ENCODE data around the gene FBRS.
"Not testable (repeated sequence)": the region's sequence is repeated elsewhere in the genome, so short reads cannot be mapped to it uniquely, and the experiment has no call there.

The FBRS gene

DNA sequence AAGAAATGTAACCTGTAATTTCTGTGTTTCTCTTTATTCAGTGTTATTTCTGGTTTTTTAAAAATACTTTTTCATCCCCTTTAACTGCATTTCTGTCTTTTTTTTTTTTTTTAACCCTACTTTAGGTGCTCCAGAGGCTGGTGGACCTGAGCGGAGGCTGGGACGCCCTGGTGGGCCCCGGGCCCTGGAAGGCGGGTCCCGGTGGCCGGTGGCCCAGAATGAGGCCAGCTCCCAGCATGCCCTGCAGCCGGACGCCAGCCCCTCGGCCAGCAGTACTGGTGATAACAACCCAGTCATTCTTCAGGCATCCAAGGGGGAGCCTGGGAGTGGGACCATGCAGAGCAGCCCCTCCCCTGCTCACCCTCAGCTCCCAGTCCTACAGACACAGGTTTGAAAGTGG, 42.3 kb downstream of the FBRS start:
- DNase-seq = no peak

DNA sequence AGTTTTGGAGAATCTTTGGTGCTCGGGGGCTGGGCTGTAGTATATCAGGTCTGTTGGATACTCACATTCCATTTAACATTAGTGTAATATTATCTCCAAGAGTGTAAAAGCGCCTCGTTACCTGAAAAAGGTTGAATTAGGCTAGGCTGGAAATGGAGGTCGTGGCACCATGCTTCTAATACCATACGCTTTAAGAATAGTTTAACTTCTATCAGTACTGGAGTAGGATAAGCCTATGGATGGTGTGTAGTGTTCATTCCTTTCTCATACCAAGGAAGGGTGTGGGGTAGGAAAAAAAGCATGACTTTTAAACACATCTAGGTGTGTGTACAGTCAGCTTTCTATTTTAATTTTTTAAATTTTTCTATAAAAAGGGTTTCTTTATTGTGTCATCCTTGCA, 42.7 kb downstream of the FBRS start:
- no peak for DNase-seq

DNA sequence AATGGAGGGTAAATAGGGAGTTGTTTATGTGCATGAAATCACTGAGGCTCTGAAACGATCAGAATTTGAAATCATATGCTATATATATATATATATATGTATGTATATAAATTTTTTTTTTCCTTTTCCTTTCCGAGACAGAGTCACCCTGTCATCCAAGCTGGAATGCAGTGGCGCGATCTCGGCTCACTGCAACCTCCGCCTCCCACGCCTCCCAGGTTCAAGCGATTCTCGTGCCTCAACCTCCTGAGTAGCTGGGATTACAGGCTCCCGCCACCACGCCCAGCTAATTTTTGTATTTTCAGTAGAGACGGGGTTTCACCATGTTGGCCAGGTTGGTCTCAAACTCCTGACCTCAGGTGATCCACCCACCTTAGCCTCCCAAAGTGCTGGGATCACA, 44.8 kb downstream of the FBRS start:
- DNase-seq = not testable (repeated sequence)

DNA sequence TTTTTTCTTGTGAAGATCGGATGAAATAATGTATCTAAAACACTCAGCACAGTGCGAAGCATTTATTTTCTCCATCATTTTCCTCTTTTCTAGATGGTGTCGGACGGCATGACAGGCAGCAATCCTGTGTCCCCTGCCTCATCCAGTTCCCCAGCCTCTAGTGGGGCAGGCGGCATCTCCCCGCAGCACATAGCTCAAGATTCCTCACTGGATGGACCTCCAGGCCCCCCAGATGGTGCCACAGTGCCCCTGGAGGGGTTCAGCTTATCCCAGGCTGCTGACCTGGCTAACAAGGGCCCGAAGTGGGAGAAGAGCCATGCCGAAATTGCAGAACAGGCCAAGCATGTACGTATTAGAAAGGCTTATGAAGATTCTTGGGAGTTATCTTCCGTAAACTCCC, 45.7 kb downstream of the FBRS start:
- no peak for DNase-seq

DNA sequence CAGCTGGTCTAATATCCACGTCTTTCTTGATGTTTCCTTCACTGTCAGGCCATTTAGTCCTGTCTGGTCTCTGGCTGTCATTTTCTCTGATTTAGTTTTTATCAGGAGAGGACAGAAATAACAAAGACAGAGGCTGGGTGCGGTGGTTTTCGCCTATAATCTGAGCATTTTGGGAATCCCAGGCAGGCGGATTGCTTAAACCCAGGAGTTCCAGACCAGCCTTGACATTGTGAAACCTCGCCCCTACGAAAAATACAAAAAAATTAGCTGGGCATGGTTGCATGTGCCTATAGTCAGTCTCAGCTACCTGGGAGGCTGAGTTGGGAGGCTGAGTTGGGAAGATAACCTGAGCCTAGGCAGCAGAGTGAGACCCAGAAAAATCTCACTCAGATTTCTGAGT, 47.8 kb downstream of the FBRS start:
- no peak for DNase-seq

DNA sequence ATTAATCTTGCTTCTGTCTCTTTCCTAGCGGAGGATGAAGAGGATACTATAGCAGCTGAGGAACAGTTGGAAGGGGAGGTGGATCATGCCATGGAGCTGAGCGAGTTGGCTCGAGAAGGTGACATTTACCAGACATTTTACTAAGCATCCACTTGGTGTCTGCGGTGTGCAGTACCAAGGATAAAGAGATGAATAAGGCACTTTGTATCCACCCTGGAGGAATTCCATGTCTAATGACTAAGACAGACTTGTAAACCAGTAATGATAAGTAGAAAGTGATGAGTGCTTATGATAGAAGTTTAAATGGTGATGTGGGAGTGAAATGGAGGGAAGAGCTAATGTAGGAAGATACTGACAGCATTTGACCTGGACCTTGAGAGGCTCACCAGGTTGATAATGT, 52.7 kb downstream of the FBRS start:
- DNase-seq = no peak

DNA sequence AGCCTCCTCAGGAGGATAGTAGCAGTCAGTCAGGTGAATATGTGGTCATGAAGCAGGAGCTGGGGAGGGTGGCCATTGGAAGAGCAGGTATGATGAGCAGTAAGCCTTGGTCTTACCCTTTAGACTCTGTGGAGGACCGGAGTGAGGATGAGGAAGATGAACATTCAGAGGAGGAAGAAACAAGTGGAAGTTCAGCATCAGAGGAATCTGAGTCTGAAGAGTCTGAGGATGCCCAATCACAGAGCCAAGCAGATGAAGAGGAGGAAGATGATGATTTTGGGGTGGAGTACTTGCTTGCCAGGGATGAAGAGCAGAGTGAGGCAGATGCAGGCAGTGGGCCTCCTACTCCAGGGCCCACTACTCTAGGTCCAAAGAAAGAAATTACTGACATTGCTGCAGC, 53.5 kb downstream of the FBRS start:
- no peak for DNase-seq

DNA sequence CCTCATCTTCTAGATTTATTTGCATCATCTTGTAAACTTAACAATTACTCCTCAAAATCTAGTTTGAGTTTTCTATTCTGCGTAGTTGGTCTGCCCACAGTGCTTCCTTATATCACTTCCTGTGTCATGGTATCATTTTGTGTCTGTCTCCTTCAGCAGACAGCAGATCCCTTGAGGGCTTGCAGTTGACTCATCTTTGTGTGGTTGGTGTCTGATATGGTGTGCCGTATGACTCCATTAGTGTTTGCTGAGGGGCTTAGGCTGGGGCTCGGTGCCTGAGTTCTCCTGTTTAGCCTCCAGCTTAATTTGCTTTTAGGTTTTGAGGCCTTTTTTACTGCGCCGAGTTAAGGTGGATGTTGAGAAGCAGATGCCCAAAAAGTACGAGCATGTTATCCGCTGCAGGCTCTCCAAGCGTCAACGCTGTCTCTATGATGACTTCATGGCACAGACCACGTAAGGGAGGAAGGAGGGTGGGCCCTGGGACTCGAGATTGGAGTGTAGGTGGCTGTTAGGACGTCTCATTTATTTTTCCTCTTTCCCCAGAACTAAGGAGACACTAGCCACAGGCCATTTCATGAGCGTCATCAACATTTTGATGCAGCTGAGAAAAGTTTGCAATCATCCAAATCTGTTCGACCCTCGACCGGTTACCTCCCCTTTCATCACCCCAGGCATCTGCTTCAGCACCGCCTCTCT, 57.7 kb downstream of the FBRS start:
- DNase-seq = no peak

DNA sequence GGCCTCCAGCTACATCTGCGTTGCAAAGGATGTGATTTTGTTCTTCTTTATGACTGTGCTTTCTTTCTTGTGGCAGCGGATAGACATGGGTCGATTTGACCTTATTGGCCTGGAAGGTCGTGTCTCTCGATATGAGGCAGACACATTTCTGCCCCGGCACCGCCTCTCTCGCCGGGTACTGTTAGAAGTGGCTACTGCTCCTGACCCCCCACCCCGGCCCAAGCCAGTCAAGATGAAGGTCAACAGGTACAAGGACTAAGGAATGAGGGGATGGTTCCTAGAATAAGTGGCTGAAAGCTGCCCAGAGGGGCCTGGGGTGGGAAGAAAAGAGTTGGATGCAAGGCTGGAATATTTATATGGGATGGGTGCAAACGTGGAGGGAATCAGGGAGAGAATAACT, 61.9 kb downstream of the FBRS start:
- no peak for DNase-seq

Measured in DMS79 (cell line).